Measurements from ENCODE around the gene RBMX. TPM values are rescaled to one million over a fixed set of nuclear protein-coding genes. Genes with fewer than 3 reads are reported as not detected.

RBMX gene
- total RNA-seq, 3 donors from 2014 or later: 255 to 331 (median 264) TPM

GRCh38 chrX:136858007-136858756, 22.3 kb downstream of the RBMX start:
- Histone ChIP-seq H3K9me3 (no peaks in the 10 kb centered on the region), H3K27ac (no peak overlapping the region), H3K36me3 (no peaks in the 10 kb centered on the region), H3K4me3 (no peak overlapping the region), H3K27me3 (no peaks in the 10 kb centered on the region), H3K4me1 (no peaks in the 10 kb centered on the region)
- intact Hi-C loops (cut with DNase I; ENCODE audit: low total_unique reads): no loop called here
- no peak for DNase-seq (ENCODE audit: low spot score in 2 of 2)
- TF ChIP-seq CTCF (IDR thresholded peaks at IDR 0.05) (no peak), POLR2A (IDR thresholded peaks at IDR 0.05) (no peak), POLR2AphosphoS5 (IDR thresholded peaks at IDR 0.05) (no peak)

GRCh38 chrX:136856551-136856950, 24.0 kb downstream of the RBMX start:
- H3K27me3 ChIP-seq: no peaks in the 10 kb centered on the region
- no peak overlapping the region for H3K4me3 ChIP-seq
- no peak for DNase-seq (ENCODE audit: low spot score in 2 of 2)
- TF ChIP-seq POLR2AphosphoS5 (IDR thresholded peaks at IDR 0.05) (no peak), POLR2A (IDR thresholded peaks at IDR 0.05) (no peak), CTCF (IDR thresholded peaks at IDR 0.05) (no peak)
- no peaks in the 10 kb centered on the region for H3K9me3 ChIP-seq
- H3K27ac ChIP-seq: no peak overlapping the region
- H3K4me1 ChIP-seq: no peaks in the 10 kb centered on the region
- intact Hi-C loops (cut with DNase I; ENCODE audit: low total_unique reads): no loop called here
- H3K36me3 ChIP-seq: no peaks in the 10 kb centered on the region

GRCh38 chrX:136856050-136856449, 24.5 kb downstream of the RBMX start:
- TF ChIP-seq POLR2A (IDR thresholded peaks at IDR 0.05) (no peak), POLR2AphosphoS5 (IDR thresholded peaks at IDR 0.05) (no peak), CTCF (IDR thresholded peaks at IDR 0.05) (no peak)
- Histone ChIP-seq H3K4me1 (no peaks in the 10 kb centered on the region), H3K36me3 (no peaks in the 10 kb centered on the region), H3K4me3 (no peak overlapping the region), H3K27me3 (no peaks in the 10 kb centered on the region), H3K27ac (no peak overlapping the region), H3K9me3 (no peaks in the 10 kb centered on the region)
- no peak for DNase-seq (ENCODE audit: low spot score in 2 of 2)
- intact Hi-C loops (cut with DNase I; ENCODE audit: low total_unique reads): no loop called here

- Histone ChIP-seq H3K27ac (no peak overlapping the region), H3K9me3 (no peaks in the 10 kb centered on the region), H3K4me1 (no peaks in the 10 kb centered on the region), H3K4me3 (no peak overlapping the region), H3K27me3 (no peaks in the 10 kb centered on the region), H3K36me3 (no peaks in the 10 kb centered on the region)
- no peak for DNase-seq (ENCODE audit: low spot score in 2 of 2)
- intact Hi-C loops (cut with DNase I; ENCODE audit: low total_unique reads): no loop called here
- TF ChIP-seq CTCF (IDR thresholded peaks at IDR 0.05) (no peak), POLR2A (IDR thresholded peaks at IDR 0.05) (no peak), POLR2AphosphoS5 (IDR thresholded peaks at IDR 0.05) (no peak)
Measured at GRCh38 chrX:136851526-136851925, 29.0 kb downstream of the RBMX start.

- Histone ChIP-seq H3K27me3 (no peaks in the 10 kb centered on the region), H3K4me1 (no peaks in the 10 kb centered on the region), H3K36me3 (no peaks in the 10 kb centered on the region), H3K4me3 (no peak overlapping the region), H3K9me3 (peaks cover 0 to under 1% of the 10 kb centered on the region in 2 donors), H3K27ac (no peak overlapping the region)
- no peak for DNase-seq (ENCODE audit: low spot score in 2 of 2)
- no peak for TF ChIP-seq POLR2AphosphoS5 (IDR thresholded peaks at IDR 0.05)
- no peak for TF ChIP-seq POLR2A (IDR thresholded peaks at IDR 0.05)
- TF ChIP-seq CTCF (IDR thresholded peaks at IDR 0.05): no peak
- intact Hi-C loops (cut with DNase I; ENCODE audit: low total_unique reads): no loop called here
Measured at GRCh38 chrX:136850441-136851175, 29.9 kb downstream of the RBMX start.

Data from breast epithelium (tissue), 4 donors.